DND-41 (cell line): ENCODE data around the gene MPND.

Experiments
- ATAC-seq: fragments of 200-7000 bp; cut with Tn5 transposase; 3 replicates; pipeline ENCODE4 v1.9.1; 2021; ENCODE audit warnings: low read depth; ENCODE audit not compliant: insufficient read depth
- DNase-seq: peaks from one replicate; pipeline ENCODE4 v3.0.0-alpha.2; 2020
- H2AFZ ChIP-seq: 2 replicates; pipeline ENCODE4 v1.6.0; 2012; ENCODE audit warnings: low read depth, low read length
- H3K27ac ChIP-seq: 2 replicates; pipeline ENCODE4 v1.5.1; 2012; ENCODE audit warnings: low read length, inconsistent platforms
- H3K27me3 ChIP-seq: fragments of 200-600 bp; sonication (generic); 2 replicates; pipeline ENCODE4 v1.6.0; 2012; ENCODE audit warnings: low read length, mild to moderate bottlenecking, inconsistent platforms; ENCODE audit not compliant: insufficient read depth, poor library complexity
- H3K36me3 ChIP-seq: 2 replicates; pipeline ENCODE4 v1.5.1; 2012; ENCODE audit warnings: low read length, inconsistent platforms; ENCODE audit not compliant: insufficient read depth
- H3K4me1 ChIP-seq: 2 replicates; pipeline ENCODE4 v1.5.1; 2012; ENCODE audit warnings: mild to moderate bottlenecking, low read length; ENCODE audit not compliant: insufficient read depth
- H3K4me2 ChIP-seq: 2 replicates; pipeline ENCODE4 v1.6.0; 2012; ENCODE audit warnings: mild to moderate bottlenecking, moderate library complexity, low read length, inconsistent platforms; ENCODE audit not compliant: insufficient read depth
- H3K4me3 ChIP-seq, 2 experiments: fragments of 200-600 bp in 1 of 2; shearing (Covaris generic) in 1 of 2; 2 replicates each; pipeline ENCODE4 v1.5.1; 2012 to 2016; ENCODE audit warnings: inconsistent platforms in 2 of 2, low read length in 2 of 2, mild to moderate bottlenecking in 2 of 2, low read depth in 1 of 2, moderate library complexity in 1 of 2
- H3K79me2 ChIP-seq: 2 replicates; pipeline ENCODE4 v1.6.0; 2012; ENCODE audit warnings: low read length, inconsistent platforms; ENCODE audit not compliant: insufficient read depth
- H3K9ac ChIP-seq: 2 replicates; pipeline ENCODE4 v1.6.0; 2012; ENCODE audit warnings: low read depth, mild to moderate bottlenecking, inconsistent platforms, low read length, moderate library complexity
- H3K9me3 ChIP-seq: 2 replicates; pipeline ENCODE4 v1.5.1; 2012; ENCODE audit warnings: low read length, moderate library complexity, mild to moderate bottlenecking, inconsistent platforms; ENCODE audit not compliant: insufficient read depth, severe bottlenecking
- H4K20me1 ChIP-seq: 2 replicates; pipeline ENCODE4 v1.6.0; 2012; ENCODE audit warnings: low read length; ENCODE audit not compliant: insufficient read depth
- CTCF ChIP-seq: IDR thresholded peaks from 2 replicates; pipeline ENCODE4 v1.5.1; 2012; ENCODE audit warnings: borderline replicate concordance, low read length, moderate library complexity, mild to moderate bottlenecking; ENCODE audit not compliant: poor library complexity, severe bottlenecking; ENCODE audit errors: extremely low read depth
- EZH2 ChIP-seq: IDR thresholded peaks from 3 replicates; pipeline ENCODE4 v1.6.1; 2012; ENCODE audit warnings: borderline replicate concordance, low read depth, mild to moderate bottlenecking, moderate library complexity, low read length, inconsistent platforms; ENCODE audit not compliant: severe bottlenecking

MPND gene

DNA sequence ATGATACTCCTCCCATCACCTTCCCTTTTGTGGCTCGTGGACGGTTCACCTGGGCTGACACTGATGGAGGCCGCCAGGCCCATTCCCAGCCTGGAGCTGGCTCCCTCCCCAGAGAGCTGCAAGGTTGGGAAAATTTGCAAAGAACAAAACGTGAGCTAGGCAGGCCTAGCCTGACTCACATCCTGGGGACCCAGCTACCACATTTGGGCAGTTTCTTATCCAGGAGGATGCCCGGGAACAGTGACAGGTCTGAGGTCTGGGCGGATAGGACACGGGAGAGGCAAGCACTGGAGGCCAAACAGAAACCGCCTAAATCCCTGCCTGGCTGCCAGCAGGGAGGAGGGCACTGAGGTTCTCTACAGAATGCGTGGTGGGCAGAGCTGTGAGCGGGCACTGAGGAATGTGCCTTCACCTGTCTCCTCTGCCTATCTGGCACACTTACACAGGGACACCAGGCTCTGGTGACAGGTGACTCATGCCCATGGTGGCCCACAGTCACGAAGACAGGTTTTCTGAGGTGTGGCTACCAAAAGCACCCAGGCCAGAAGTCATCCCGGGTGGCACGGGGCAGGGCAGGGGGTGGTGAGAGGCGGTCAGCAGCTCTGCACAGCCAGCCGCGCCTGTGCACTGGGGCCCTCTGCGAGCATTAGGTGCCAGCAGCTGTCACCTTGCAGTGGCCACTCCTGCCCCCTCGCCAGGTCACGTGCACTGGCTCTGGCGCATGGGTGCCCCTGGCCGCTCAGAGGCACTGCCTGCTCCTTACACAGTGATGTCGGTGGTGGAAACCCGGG is 33.8 kb downstream of the MPND start:
- DNase-seq, result no peak
- no peak overlapping the region for H3K4me3 ChIP-seq
- no peak for TF ChIP-seq CTCF
- TF ChIP-seq EZH2, result no peak
- peaks cover 95% of the 10 kb centered on the region for H3K79me2 ChIP-seq
- peaks cover 13% of the 10 kb centered on the region for H3K36me3 ChIP-seq
- no peak overlapping the region; the same call in 1 of the 2 replicates for H3K27ac ChIP-seq
- H3K27me3 ChIP-seq, result no peaks in the 10 kb centered on the region
- H4K20me1 ChIP-seq, result peaks cover 92% of the 10 kb centered on the region
- H3K4me2 ChIP-seq, result no peak overlapping the region
- no peaks in the 10 kb centered on the region for H3K9me3 ChIP-seq
- ATAC-seq, result no peak
- H2AFZ ChIP-seq, result no peak overlapping the region
- no peaks in the 10 kb centered on the region for H3K4me1 ChIP-seq
- H3K9ac ChIP-seq, result no peak overlapping the region

DNA sequence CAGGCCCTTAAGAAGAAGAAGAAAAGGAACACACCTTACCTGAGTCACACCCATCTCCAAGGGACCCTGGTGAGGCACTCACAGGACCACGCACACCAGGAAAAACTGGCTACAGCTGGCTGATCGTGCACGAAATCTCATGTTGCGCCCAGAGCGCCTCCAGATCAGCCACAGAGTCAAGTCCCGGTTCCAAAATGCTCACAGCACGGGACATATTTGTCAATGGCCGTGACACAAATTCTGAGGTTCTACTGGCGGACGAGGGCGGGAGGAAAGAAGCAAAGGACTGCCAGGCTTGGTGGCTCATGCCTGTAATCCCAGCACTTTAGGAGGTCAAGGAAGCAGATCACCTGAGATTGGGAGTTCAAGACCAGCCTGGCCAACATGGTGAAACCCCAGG is 35.5 kb downstream of the MPND start:
- Histone ChIP-seq H2AFZ (no peak overlapping the region), H3K27me3 (no peaks in the 10 kb centered on the region), H3K4me1 (no peaks in the 10 kb centered on the region), H3K9me3 (no peaks in the 10 kb centered on the region), H3K79me2 (peaks cover 92% of the 10 kb centered on the region), H3K27ac (no peak overlapping the region), H4K20me1 (peaks cover 82% of the 10 kb centered on the region), H3K4me3 (no peak overlapping the region), H3K36me3 (peaks cover 19% of the 10 kb centered on the region), H3K9ac (no peak overlapping the region), H3K4me2 (no peak overlapping the region)
- TF ChIP-seq CTCF (no peak), EZH2 (no peak)
- no peak for DNase-seq
- no peak for ATAC-seq

DNA sequence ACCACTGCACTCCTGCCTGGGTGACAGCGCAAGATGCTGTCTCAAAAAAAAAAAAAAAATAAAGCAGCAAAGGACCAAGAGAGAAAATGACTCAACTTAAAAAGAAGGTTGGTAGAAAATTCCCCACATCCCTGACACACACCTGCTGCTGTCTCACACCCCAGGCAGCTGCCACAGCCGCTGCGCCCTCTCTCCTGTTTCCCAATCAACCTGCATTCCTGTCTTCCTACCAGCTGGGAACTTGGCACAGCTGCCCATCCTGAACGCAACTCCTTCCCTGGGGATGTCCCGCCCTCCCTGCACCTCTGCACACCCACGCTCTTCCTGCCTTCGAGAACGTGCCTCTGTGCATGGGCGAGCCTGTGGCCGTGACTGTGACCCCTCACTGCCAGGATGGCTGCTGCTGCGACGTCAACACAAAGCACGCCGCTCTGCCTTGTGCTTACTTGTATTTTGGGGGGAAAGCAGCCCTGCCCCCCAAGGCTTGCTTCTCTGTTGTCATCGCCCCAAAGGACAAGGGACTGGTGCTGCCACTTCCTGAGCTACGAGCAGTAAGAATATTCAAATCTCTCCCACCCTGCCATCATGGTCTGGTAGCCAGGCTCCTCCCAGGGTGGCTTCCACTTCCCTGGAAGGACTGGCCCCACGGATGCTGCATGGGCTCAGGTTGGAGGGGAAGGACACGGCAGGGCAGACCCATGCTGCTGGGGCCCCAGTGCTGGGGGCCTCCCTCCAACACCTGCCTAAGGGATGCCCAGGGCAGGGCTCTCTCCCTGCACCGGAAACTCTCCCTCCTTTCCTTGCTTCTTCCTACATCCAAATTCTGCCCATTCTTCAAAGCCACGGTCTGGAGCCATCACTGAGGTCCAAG is 36.3 kb downstream of the MPND start:
- Histone ChIP-seq H3K9me3 (no peaks in the 10 kb centered on the region), H4K20me1 (peaks cover 82% of the 10 kb centered on the region), H3K4me1 (no peaks in the 10 kb centered on the region), H3K27ac (no peak overlapping the region), H2AFZ (no peak overlapping the region), H3K9ac (no peak overlapping the region), H3K4me3 (no peak overlapping the region), H3K4me2 (no peak overlapping the region), H3K27me3 (no peaks in the 10 kb centered on the region), H3K36me3 (peaks cover 26% of the 10 kb centered on the region), H3K79me2 (peaks cover 92% of the 10 kb centered on the region)
- TF ChIP-seq EZH2, result no peak
- no peak for TF ChIP-seq CTCF
- DNase-seq, result no peak
- no peak; the same call in 2 of the 3 replicates for ATAC-seq
